Endothelial cell of umbilical vein (primary cell): ENCODE results near the gene PGA5.

Source experiments
- EZH2 ChIP-seq: IDR thresholded peaks from 2 replicates; pipeline ENCODE4 v1.6.1; 2012; ENCODE audit warnings: borderline replicate concordance, low read depth, mild to moderate bottlenecking, moderate library complexity, low read length, inconsistent platforms; ENCODE audit not compliant: severe bottlenecking
- POLR2A ChIP-seq: IDR thresholded peaks from 2 replicates; pipeline ENCODE4 v1.6.1; 2012; ENCODE audit warnings: low read depth, mild to moderate bottlenecking, control low read depth, low read length
- POLR2AphosphoS5 ChIP-seq: IDR thresholded peaks from 2 replicates; pipeline ENCODE4 v1.6.1; 2012; ENCODE audit warnings: low read depth, mild to moderate bottlenecking, control low read depth, low read length, moderate library complexity; ENCODE audit not compliant: insufficient read depth
- TF ChIP-seq, protein P1 (sequence below), 2 donors: IDR thresholded peaks; 1 replicate in 1 of 2; 2 replicates in 1 of 2; pipeline ENCODE4 v1.5.1; 2011; ENCODE audit warnings: low read length in 2 of 2, mild to moderate bottlenecking in 2 of 2, moderate library complexity in 2 of 2, control low read depth in 1 of 2, inconsistent platforms in 1 of 2, low read depth in 1 of 2; ENCODE audit not compliant: insufficient read depth in 1 of 2; ENCODE audit errors: extremely low read depth in 1 of 2
- TF ChIP-seq, protein P2 (sequence below): IDR thresholded peaks from 2 replicates; pipeline ENCODE4 v1.6.1; 2011; ENCODE audit not compliant: insufficient read depth, insufficient read length

DNA sequence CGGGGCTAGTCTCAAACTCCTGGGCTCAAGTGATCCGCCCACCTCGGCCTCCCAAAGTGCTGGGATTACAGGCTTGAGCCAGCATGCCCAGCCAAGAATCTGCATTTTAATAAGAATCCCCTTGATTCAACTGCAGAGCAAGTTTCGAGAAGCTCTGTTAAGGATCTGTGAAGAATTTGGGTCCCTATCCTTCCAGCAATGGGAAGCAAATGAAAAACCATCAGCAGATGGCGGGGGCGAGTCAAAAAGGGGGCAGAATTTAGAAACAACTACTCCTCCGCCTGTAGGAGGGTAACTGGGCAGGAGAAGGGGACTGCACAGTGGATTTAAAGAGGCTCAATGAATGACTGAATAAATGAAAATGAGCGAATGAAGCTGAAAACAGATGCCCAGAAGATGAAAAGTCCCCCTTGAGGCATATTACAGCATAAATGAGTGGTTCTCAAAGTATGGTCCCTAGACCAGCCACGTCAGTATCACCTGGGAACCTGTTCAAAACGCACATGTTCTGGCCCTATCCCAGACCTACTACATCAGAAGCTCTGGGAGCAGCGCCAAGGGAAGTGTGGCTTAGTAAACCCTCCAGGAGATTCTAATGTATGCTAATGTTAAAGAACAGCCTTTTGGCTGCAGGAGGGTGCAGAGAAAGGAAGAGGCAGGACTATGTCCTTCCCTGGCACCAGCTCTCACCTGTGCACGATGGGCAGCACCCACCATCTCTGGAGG is 39.1 kb downstream of the PGA5 start:
- TF ChIP-seq, protein P1, sequence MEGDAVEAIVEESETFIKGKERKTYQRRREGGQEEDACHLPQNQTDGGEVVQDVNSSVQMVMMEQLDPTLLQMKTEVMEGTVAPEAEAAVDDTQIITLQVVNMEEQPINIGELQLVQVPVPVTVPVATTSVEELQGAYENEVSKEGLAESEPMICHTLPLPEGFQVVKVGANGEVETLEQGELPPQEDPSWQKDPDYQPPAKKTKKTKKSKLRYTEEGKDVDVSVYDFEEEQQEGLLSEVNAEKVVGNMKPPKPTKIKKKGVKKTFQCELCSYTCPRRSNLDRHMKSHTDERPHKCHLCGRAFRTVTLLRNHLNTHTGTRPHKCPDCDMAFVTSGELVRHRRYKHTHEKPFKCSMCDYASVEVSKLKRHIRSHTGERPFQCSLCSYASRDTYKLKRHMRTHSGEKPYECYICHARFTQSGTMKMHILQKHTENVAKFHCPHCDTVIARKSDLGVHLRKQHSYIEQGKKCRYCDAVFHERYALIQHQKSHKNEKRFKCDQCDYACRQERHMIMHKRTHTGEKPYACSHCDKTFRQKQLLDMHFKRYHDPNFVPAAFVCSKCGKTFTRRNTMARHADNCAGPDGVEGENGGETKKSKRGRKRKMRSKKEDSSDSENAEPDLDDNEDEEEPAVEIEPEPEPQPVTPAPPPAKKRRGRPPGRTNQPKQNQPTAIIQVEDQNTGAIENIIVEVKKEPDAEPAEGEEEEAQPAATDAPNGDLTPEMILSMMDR (IDR thresholded peaks at IDR 0.05; ENCODE audit: extremely low read depth in 1 of 2, insufficient read depth in 1 of 2, low read depth in 1 of 2, low read length in 2 of 2) = no peak
- TF ChIP-seq POLR2A (no peak), POLR2AphosphoS5 (no peak), EZH2 (no peak)
- TF ChIP-seq, protein P2, sequence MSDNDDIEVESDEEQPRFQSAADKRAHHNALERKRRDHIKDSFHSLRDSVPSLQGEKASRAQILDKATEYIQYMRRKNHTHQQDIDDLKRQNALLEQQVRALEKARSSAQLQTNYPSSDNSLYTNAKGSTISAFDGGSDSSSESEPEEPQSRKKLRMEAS = no peak
